ENCODE data around the gene SORT1. TPM values are rescaled to one million over a fixed set of nuclear protein-coding genes. Genes with fewer than 3 reads are reported as not detected.

Gene SORT1
- total RNA-seq, 4 donors from 2014 or later = 66.6 to 142 (median 105) TPM

GRCh38 chr1:109341944-109342930 is 55.5 kb downstream of the SORT1 start:
- Histone ChIP-seq H3K4me3 (no peak overlapping the region), H3K27me3 (no peaks in the 10 kb centered on the region), H3K4me1 (peaks cover 0 to 7% (median 0%) of the 10 kb centered on the region in 3 donors), H3K36me3 (peaks cover 0 to 100% of the 10 kb centered on the region in 2 donors), H3K27ac (no peak overlapping the region), H3K9me3 (no peaks in the 10 kb centered on the region)
- no peak for ATAC-seq
- WGBS, 2 donors (ENCODE audit: low coverage in 1 of 2) = 40 to 57% methylated on average over 9 of the region's 9 CpGs
- no peak for TF ChIP-seq EP300 (IDR thresholded peaks at IDR 0.05)
- TF ChIP-seq CTCF (IDR thresholded peaks at IDR 0.05) = no peak
- no peak for TF ChIP-seq POLR2A (IDR thresholded peaks at IDR 0.05)
- TF ChIP-seq POLR2AphosphoS5 (IDR thresholded peaks at IDR 0.05) = no peak

GRCh38 chr1:109338608-109339007 is 59.1 kb downstream of the SORT1 start:
- Histone ChIP-seq H3K4me3 (no peak overlapping the region), H3K9me3 (no peaks in the 10 kb centered on the region), H3K27ac (no peak overlapping the region), H3K4me1 (peaks cover 0 to 7% (median 0%) of the 10 kb centered on the region in 3 donors), H3K36me3 (peaks cover 0 to 100% of the 10 kb centered on the region in 2 donors), H3K27me3 (no peaks in the 10 kb centered on the region)
- WGBS, 2 donors (ENCODE audit: low coverage in 1 of 2) = 100% methylated on average over 1 to 2 of the region's 3 CpGs
- TF ChIP-seq EP300 (IDR thresholded peaks at IDR 0.05) = no peak
- no peak for TF ChIP-seq CTCF (IDR thresholded peaks at IDR 0.05)
- no peak for TF ChIP-seq POLR2AphosphoS5 (IDR thresholded peaks at IDR 0.05)
- no peak for TF ChIP-seq POLR2A (IDR thresholded peaks at IDR 0.05)
- ATAC-seq = no peak

- no peak overlapping the region for H3K27ac ChIP-seq
- WGBS, 2 donors (ENCODE audit: low coverage in 1 of 2) = 85 to 91% methylated on average over 6 of the region's 6 CpGs
- H3K4me1 ChIP-seq = peaks cover 0 to 7% (median 0%) of the 10 kb centered on the region in 3 donors
- no peak for ATAC-seq
- no peak for TF ChIP-seq CTCF (IDR thresholded peaks at IDR 0.05)
- TF ChIP-seq POLR2A (IDR thresholded peaks at IDR 0.05) = no peak
- no peak for TF ChIP-seq EP300 (IDR thresholded peaks at IDR 0.05)
- no peak for TF ChIP-seq POLR2AphosphoS5 (IDR thresholded peaks at IDR 0.05)
- H3K9me3 ChIP-seq = no peaks in the 10 kb centered on the region
- no peaks in the 10 kb centered on the region for H3K27me3 ChIP-seq
- H3K36me3 ChIP-seq = peaks cover 0 to 100% of the 10 kb centered on the region in 2 donors
- H3K4me3 ChIP-seq = no peak overlapping the region
Measured at GRCh38 chr1:109338091-109338490, 59.6 kb downstream of the SORT1 start.

- WGBS, 2 donors (ENCODE audit: low coverage in 1 of 2) = 68 to 83% methylated on average over 3 to 4 of the region's 4 CpGs
- TF ChIP-seq CTCF (IDR thresholded peaks at IDR 0.05) (no peak), POLR2A (IDR thresholded peaks at IDR 0.05) (no peak), EP300 (IDR thresholded peaks at IDR 0.05) (no peak), POLR2AphosphoS5 (IDR thresholded peaks at IDR 0.05) (no peak)
Measured at GRCh38 chr1:109335091-109335490, 62.6 kb downstream of the SORT1 start.

More at GRCh38 chr1:109335091-109335490, 62.6 kb downstream of the SORT1 start:
- ATAC-seq = no peak
- Histone ChIP-seq H3K4me1 (no peaks in the 10 kb centered on the region), H3K36me3 (peaks cover 3 to 100% of the 10 kb centered on the region in 2 donors), H3K27me3 (no peaks in the 10 kb centered on the region), H3K9me3 (peaks cover 0 to 21% (median 0%) of the 10 kb centered on the region in 3 donors), H3K27ac (no peak overlapping the region), H3K4me3 (no peak overlapping the region)
